Activated T-helper 2 cell treated with anti-CD3 and anti-CD28 coated beads, Interferon-gamma antibody, Interleukin-2, Interleukin-4, amounts not matched to agents 10 μg/mL and 5 μg/mL and 100 μg/mL, durations not matched to agents 14 hours and 24 hours and 36 hours (primary cell): ENCODE results near the gene GPN1. TPM values are rescaled to one million over a fixed set of nuclear protein-coding genes. Genes with fewer than 3 reads are reported as not detected.
A peak's percentile ranks its signal among the peaks of the same experiment; 100 is the strongest.
"Not testable (repeated sequence)": the region's sequence is repeated elsewhere in the genome, so short reads cannot be mapped to it uniquely, and the experiment has no call there.

ENCODE experiments used
- DNase-seq: peaks from one replicate; pipeline ENCODE4 v3.0.0; 2021; ENCODE audit warnings: low spot score
- H3K27ac Mint-ChIP-seq: one replicate; pipeline ENCODE4 v1.8.0; 2021; ENCODE audit warnings: mixed read lengths
- H3K27me3 Mint-ChIP-seq: one replicate; pipeline ENCODE4 v1.8.0; 2021; ENCODE audit warnings: low read depth, mixed read lengths
- H3K36me3 Mint-ChIP-seq: one replicate; pipeline ENCODE4 v1.8.0; 2021; ENCODE audit warnings: low read depth, mixed read lengths
- H3K4me1 Mint-ChIP-seq: one replicate; pipeline ENCODE4 v1.8.0; 2021; ENCODE audit warnings: low read depth, mixed read lengths
- H3K4me3 Mint-ChIP-seq: one replicate; pipeline ENCODE4 v1.8.0; 2021; ENCODE audit warnings: low read depth, mild to moderate bottlenecking, moderate library complexity, mixed read lengths
- H3K9me3 Mint-ChIP-seq: one replicate; pipeline ENCODE4 v1.8.0; 2021; ENCODE audit warnings: mixed read lengths
- intact Hi-C: fragments of 100-400 bp; cut with micrococcal nuclease; formaldehyde crosslinking; loops from one replicate; pipeline ENCODE4 v1.15.1; 2023
- total RNA-seq: library from RNA; stranded (reverse); gene quantifications from 2 replicates; pipeline ENCODE4 v1.2.3, GENCODE V29; 2022

Gene GPN1
- total RNA-seq, 1 donor from 2014 or later, result 54.3 TPM

GRCh38 chr2:27595412-27595811 lies 33.4 kb upstream of the GPN1 start:
- H3K4me3 Mint-ChIP-seq, H3K27ac Mint-ChIP-seq, intact Hi-C loops, DNase-seq, H3K27me3 Mint-ChIP-seq: not testable (repeated sequence)
- H3K4me1 Mint-ChIP-seq, result peaks cover 32% of the 10 kb centered on the region
- H3K36me3 Mint-ChIP-seq, result peaks cover 82% of the 10 kb centered on the region
- peaks cover 42% of the 10 kb centered on the region for H3K9me3 Mint-ChIP-seq

GRCh38 chr2:27596627-27597026 lies 32.2 kb upstream of the GPN1 start:
- no peak for DNase-seq
- Mint-ChIP-seq H3K27me3 (no peaks in the 10 kb centered on the region), H3K4me1 (peaks cover 30% of the 10 kb centered on the region), H3K9me3 (peaks cover 35% of the 10 kb centered on the region), H3K36me3 (peaks cover 81% of the 10 kb centered on the region), H3K4me3 (no peak overlapping the region), H3K27ac (no peak overlapping the region)
- intact Hi-C loops, result no loop called here

- Mint-ChIP-seq H3K36me3 (peaks cover 72% of the 10 kb centered on the region), H3K27me3 (no peaks in the 10 kb centered on the region), H3K9me3 (no peaks in the 10 kb centered on the region), H3K4me3 (no peak overlapping the region), H3K4me1 (peaks cover 2% of the 10 kb centered on the region), H3K27ac (no peak overlapping the region)
- no peak for DNase-seq
- intact Hi-C loops, result no loop called here
Observed at GRCh38 chr2:27606611-27607010, 22.2 kb upstream of the GPN1 start.

- Mint-ChIP-seq H3K9me3 (no peaks in the 10 kb centered on the region), H3K4me3 (no peak overlapping the region), H3K27me3 (no peaks in the 10 kb centered on the region), H3K27ac (no peak overlapping the region), H3K36me3 (peaks cover 59% of the 10 kb centered on the region), H3K4me1 (no peaks in the 10 kb centered on the region)
- intact Hi-C loops, result no loop called here
- no peak for DNase-seq
Observed at GRCh38 chr2:27613985-27614384, 14.9 kb upstream of the GPN1 start.

- Mint-ChIP-seq H3K36me3 (peaks cover 60% of the 10 kb centered on the region), H3K9me3 (no peaks in the 10 kb centered on the region), H3K4me1 (no peaks in the 10 kb centered on the region), H3K27me3 (no peaks in the 10 kb centered on the region), H3K27ac (no peak overlapping the region), H3K4me3 (no peak overlapping the region)
- intact Hi-C loops, result no loop called here
- DNase-seq, result no peak
Observed at GRCh38 chr2:27615316-27615715, 13.5 kb upstream of the GPN1 start.

- Mint-ChIP-seq H3K4me3 (no peak overlapping the region), H3K9me3 (no peaks in the 10 kb centered on the region), H3K36me3 (peaks cover 66% of the 10 kb centered on the region), H3K27ac (no peak overlapping the region), H3K4me1 (peaks cover 1% of the 10 kb centered on the region), H3K27me3 (no peaks in the 10 kb centered on the region)
- no peak for DNase-seq
- intact Hi-C loops, result no loop called here
Observed at GRCh38 chr2:27621524-27621923, 7.3 kb upstream of the GPN1 start.

GRCh38 chr2:27622921-27623384 lies 5.9 kb upstream of the GPN1 start:
- DNase-seq, result no peak
- intact Hi-C loops, result no loop called here
- H3K4me1 Mint-ChIP-seq, result peaks cover 15% of the 10 kb centered on the region
- H3K4me3 Mint-ChIP-seq, result no peak overlapping the region
- no peaks in the 10 kb centered on the region for H3K27me3 Mint-ChIP-seq
- H3K9me3 Mint-ChIP-seq, result no peaks in the 10 kb centered on the region
- H3K27ac Mint-ChIP-seq, result no peak overlapping the region
- peaks cover 56% of the 10 kb centered on the region for H3K36me3 Mint-ChIP-seq

- Mint-ChIP-seq H3K9me3 (no peaks in the 10 kb centered on the region), H3K4me3 (no peak overlapping the region), H3K27ac (no peak overlapping the region), H3K27me3 (no peaks in the 10 kb centered on the region), H3K4me1 (peaks cover 18% of the 10 kb centered on the region), H3K36me3 (peaks cover 48% of the 10 kb centered on the region)
- no peak for DNase-seq
- intact Hi-C loops, result no loop called here
Observed at GRCh38 chr2:27624943-27625342, 3.9 kb upstream of the GPN1 start.

GRCh38 chr2:27626323-27626722 lies 2.5 kb upstream of the GPN1 start:
- H3K9me3 Mint-ChIP-seq, H3K4me3 Mint-ChIP-seq, intact Hi-C loops, DNase-seq, H3K27ac Mint-ChIP-seq, H3K27me3 Mint-ChIP-seq: not testable (repeated sequence)
- Mint-ChIP-seq H3K36me3 (peaks cover 51% of the 10 kb centered on the region), H3K4me1 (peaks cover 28% of the 10 kb centered on the region)

GRCh38 chr2:27626921-27627320 lies 1.9 kb upstream of the GPN1 start:
- H3K27ac Mint-ChIP-seq, H3K27me3 Mint-ChIP-seq, intact Hi-C loops, H3K9me3 Mint-ChIP-seq, H3K4me3 Mint-ChIP-seq, DNase-seq: not testable (repeated sequence)
- Mint-ChIP-seq H3K36me3 (peaks cover 51% of the 10 kb centered on the region), H3K4me1 (peaks cover 28% of the 10 kb centered on the region)

GRCh38 chr2:27627963-27628766 lies 685 bp upstream of the GPN1 start:
- H3K27ac Mint-ChIP-seq, result peak overlapping the region; percentile 38
- H3K36me3 Mint-ChIP-seq, result peaks cover 48% of the 10 kb centered on the region
- H3K4me1 Mint-ChIP-seq, result peaks cover 29% of the 10 kb centered on the region
- DNase-seq, result no peak
- no peaks in the 10 kb centered on the region for H3K9me3 Mint-ChIP-seq
- H3K4me3 Mint-ChIP-seq, result no peak overlapping the region
- H3K27me3 Mint-ChIP-seq, result no peaks in the 10 kb centered on the region
- intact Hi-C loops, result loop anchor here (1.0 to 2.0 kb wide), 4 partner anchors 10 to 199 kb away; partner anchors contain the start of genes IFT172 and NRBP1

GRCh38 chr2:27630257-27630656 lies 1.4 kb downstream of the GPN1 start:
- H3K4me3 Mint-ChIP-seq, H3K27me3 Mint-ChIP-seq, intact Hi-C loops, H3K9me3 Mint-ChIP-seq, DNase-seq, H3K27ac Mint-ChIP-seq: not testable (repeated sequence)
- Mint-ChIP-seq H3K36me3 (peaks cover 49% of the 10 kb centered on the region), H3K4me1 (peaks cover 31% of the 10 kb centered on the region)

- Mint-ChIP-seq H3K4me1 (peaks cover 37% of the 10 kb centered on the region), H3K27ac (no peak overlapping the region), H3K36me3 (peaks cover 79% of the 10 kb centered on the region), H3K4me3 (no peak overlapping the region), H3K9me3 (no peaks in the 10 kb centered on the region), H3K27me3 (no peaks in the 10 kb centered on the region)
- no peak for DNase-seq
- intact Hi-C loops, result no loop called here
Observed at GRCh38 chr2:27634291-27634690, 5.4 kb downstream of the GPN1 start.
